PC-3 (cell line): ENCODE measurements around the gene ABCF3. TPM values are rescaled to one million over a fixed set of nuclear protein-coding genes. Genes with fewer than 3 reads are reported as not detected.

Source experiments
- ATAC-seq: fragments of 200-7000 bp; cut with Tn5 transposase; 2 replicates; pipeline ENCODE4 v1.9.1; 2020; ENCODE audit warnings: mild to moderate bottlenecking, moderate library complexity
- BruUV-seq: library from RNA; stranded (reverse); fragments of 400-500 nt; replicated peaks from 2 replicates; lab custom pipeline; 2021; lab: Mats Ljungman, UMichigan
- CTCF ChIA-PET: fragments of 300-600 bp; sonication (Branson Sonifier 250); formaldehyde crosslinking; loops from one replicate; lab custom pipeline; 2022; ENCODE audit warnings: antibody characterized with exemption; lab: Charles Lee
- POLR2A ChIA-PET: fragments of 300-600 bp; sonication (Branson Sonifier 250); formaldehyde crosslinking; loops from one replicate; lab custom pipeline; 2022; ENCODE audit warnings: antibody characterized with exemption; ENCODE audit not compliant: unreplicated experiment; lab: Charles Lee
- DNase-seq: peaks from one replicate; pipeline ENCODE4 v3.0.0-alpha.2; 2015
- H2AFZ ChIP-seq: fragments of 300-600 bp; sonication (generic); 2 replicates; pipeline ENCODE4 v1.6.0; 2016; ENCODE audit warnings: antibody characterized with exemption, low read length
- H3F3A ChIP-seq: fragments of 300-600 bp; sonication (generic); one replicate; pipeline ENCODE4 v1.6.0; 2017; ENCODE audit warnings: antibody characterized with exemption, low read length, control low read depth, mild to moderate bottlenecking; ENCODE audit not compliant: unreplicated experiment
- H3K27ac ChIP-seq: fragments of 300-600 bp; sonication (generic); 2 replicates; pipeline ENCODE4 v1.5.1; 2016; ENCODE audit warnings: mild to moderate bottlenecking, low read length
- H3K27me3 ChIP-seq: fragments of 300-600 bp; sonication (generic); 2 replicates; pipeline ENCODE4 v1.6.1; 2016; ENCODE audit warnings: low read length, mixed read lengths
- H3K36me3 ChIP-seq: fragments of 300-600 bp; sonication (generic); 2 replicates; pipeline ENCODE4 v1.6.1; 2016; ENCODE audit warnings: low read depth, mixed run types, low read length, mixed read lengths
- H3K4me1 ChIP-seq: fragments of 300-600 bp; sonication (generic); 2 replicates; pipeline ENCODE4 v1.5.1; 2016; ENCODE audit warnings: low read length; ENCODE audit not compliant: insufficient read depth
- H3K4me2 ChIP-seq: fragments of 300-600 bp; sonication (generic); 2 replicates; pipeline ENCODE4 v1.6.0; 2016; ENCODE audit warnings: low read length
- H3K4me3 ChIP-seq: fragments of 300-600 bp; sonication (generic); 2 replicates; pipeline ENCODE4 v1.5.1; 2016; ENCODE audit warnings: mild to moderate bottlenecking, low read length, mixed read lengths
- H3K79me2 ChIP-seq: fragments of 300-600 bp; sonication (generic); 2 replicates; pipeline ENCODE4 v1.6.1; 2017; ENCODE audit warnings: low read length, mixed read lengths
- H3K9ac ChIP-seq: fragments of 300-600 bp; sonication (generic); 2 replicates; pipeline ENCODE4 v1.6.0; 2016; ENCODE audit warnings: mild to moderate bottlenecking, low read length
- H3K9me2 ChIP-seq: fragments of 300-600 bp; sonication (generic); replicated peaks from 2 replicates; pipeline ENCODE4 v1.6.1; 2016; ENCODE audit warnings: mixed run types, low read length, mixed read lengths
- H3K9me3 ChIP-seq: fragments of 300-600 bp; sonication (generic); 2 replicates; pipeline ENCODE4 v1.6.1; 2016; ENCODE audit warnings: low read length, mixed read lengths
- H4K20me1 ChIP-seq: fragments of 300-600 bp; sonication (generic); 2 replicates; pipeline ENCODE4 v1.6.1; 2016; ENCODE audit warnings: low read length, mixed read lengths
- CTCF ChIP-seq: fragments of 300-600 bp; sonication (generic); conservative IDR thresholded peaks from 2 replicates; pipeline ENCODE4 v1.5.1; 2017; ENCODE audit warnings: antibody characterized with exemption, low read depth, mild to moderate bottlenecking, low read length
- EZH2 ChIP-seq: fragments of 300-600 bp; sonication (generic); IDR thresholded peaks from one replicate; pipeline ENCODE4 v1.6.1; 2017; ENCODE audit warnings: antibody characterized with exemption, mild to moderate bottlenecking, low read length; ENCODE audit not compliant: unreplicated experiment
- EZH2phosphoT487 ChIP-seq: fragments of 300-600 bp; sonication (generic); IDR thresholded peaks from 2 replicates; pipeline ENCODE4 v1.6.1; 2018; ENCODE audit warnings: mild to moderate bottlenecking, antibody characterized with exemption, low read length, borderline replicate concordance
- intact Hi-C: fragments of 100-400 bp; cut with micrococcal nuclease; formaldehyde crosslinking; loops from 2 replicates; pipeline ENCODE4 v1.9.0; 2023
- total RNA-seq: library from RNA; depleted of rRNA; stranded (reverse); fragments of >200 nt; gene quantifications from 2 replicates; pipeline ENCODE4 v1.2.3, GENCODE V29; 2014

The ABCF3 gene
- total RNA-seq, 1 experiment from 2014 or later, result 85.5 TPM

- Histone ChIP-seq H2AFZ (no peak overlapping the region), H3K4me2 (no peak overlapping the region), H3K9ac (no peak overlapping the region), H3K9me2 (no peaks in the 10 kb centered on the region), H3K27ac (no peak overlapping the region), H3K27me3 (no peaks in the 10 kb centered on the region), H3K4me3 (no peak overlapping the region), H3K79me2 (peaks cover 33% of the 10 kb centered on the region), H3F3A (no peaks in the 10 kb centered on the region), H4K20me1 (no peaks in the 10 kb centered on the region), H3K4me1 (peaks cover 27% of the 10 kb centered on the region), H3K9me3 (no peaks in the 10 kb centered on the region), H3K36me3 (peaks cover 33% of the 10 kb centered on the region)
- intact Hi-C loops, result no loop called here
- ATAC-seq (no peak), DNase-seq (no peak)
- ChIA-PET POLR2A (no interaction called here), CTCF (no interaction called here)
- TF ChIP-seq CTCF (no peak), EZH2 (no peak), EZH2phosphoT487 (no peak)
- no TSS peak for BruUV-seq
Observed at GRCh38 chr3:184164648-184165330, 21.2 kb upstream of the ABCF3 start.

- no peaks in the 10 kb centered on the region for H4K20me1 ChIP-seq
- no peak overlapping the region for H3K4me3 ChIP-seq
- no peaks in the 10 kb centered on the region for H3K9me2 ChIP-seq
- no peak overlapping the region for H3K9ac ChIP-seq
- no TSS peak for BruUV-seq
- H3K9me3 ChIP-seq, result no peaks in the 10 kb centered on the region
- ATAC-seq (no peak), DNase-seq (no peak)
- H3K27me3 ChIP-seq, result no peaks in the 10 kb centered on the region
- peaks cover 27% of the 10 kb centered on the region for H3K79me2 ChIP-seq
- H3F3A ChIP-seq, result no peaks in the 10 kb centered on the region
- peaks cover 21% of the 10 kb centered on the region for H3K4me1 ChIP-seq
- no peak overlapping the region for H3K4me2 ChIP-seq
- H2AFZ ChIP-seq, result no peak overlapping the region
- H3K36me3 ChIP-seq, result peaks cover 33% of the 10 kb centered on the region
- ChIA-PET CTCF (no interaction called here), POLR2A (no interaction called here)
- TF ChIP-seq CTCF, result no peak
- no peak for TF ChIP-seq EZH2phosphoT487
- TF ChIP-seq EZH2, result no peak
- intact Hi-C loops, result no loop called here
- H3K27ac ChIP-seq, result no peak overlapping the region
Observed at GRCh38 chr3:184165543-184165942, 20.5 kb upstream of the ABCF3 start.

GRCh38 chr3:184166671-184167070, 19.3 kb upstream of the ABCF3 start:
- no peak for TF ChIP-seq CTCF
- TF ChIP-seq EZH2phosphoT487, result no peak
- TF ChIP-seq EZH2, result no peak
- BruUV-seq, result no TSS peak
- Histone ChIP-seq H3K36me3 (peaks cover 33% of the 10 kb centered on the region), H4K20me1 (no peaks in the 10 kb centered on the region), H3K4me3 (no peak overlapping the region), H3K9ac (no peak overlapping the region), H3K27me3 (no peaks in the 10 kb centered on the region), H2AFZ (no peak overlapping the region), H3F3A (no peaks in the 10 kb centered on the region), H3K79me2 (peaks cover 16% of the 10 kb centered on the region), H3K27ac (no peak overlapping the region), H3K4me1 (peaks cover 24% of the 10 kb centered on the region), H3K4me2 (no peak overlapping the region), H3K9me3 (no peaks in the 10 kb centered on the region), H3K9me2 (no peaks in the 10 kb centered on the region)
- POLR2A ChIA-PET, result no interaction called here
- CTCF ChIA-PET, result no interaction called here
- DNase-seq, result no peak
- ATAC-seq, result no peak
- intact Hi-C loops, result no loop called here
